Pancreas (tissue), 10 donors: ENCODE measurements around the gene FFAR4. TPM values are rescaled to one million over a fixed set of nuclear protein-coding genes. Genes with fewer than 3 reads are reported as not detected.
"Not testable (repeated sequence)": the region's sequence is repeated elsewhere in the genome, so short reads cannot be mapped to it uniquely, and the experiment has no call there.

Source experiments
- ATAC-seq, 4 donors: fragments of 200-7000 bp; cut with Tn5 transposase; one replicate each; pipeline versions ENCODE4 v1.8.0 to v1.9.1; 2020; ENCODE audit warnings: mild to moderate bottlenecking in 4 of 4, moderate library complexity in 4 of 4
- DNase-seq, 6 donors: peaks; one replicate each; pipeline ENCODE4 v3.0.0-alpha.2; 2020
- FAIRE-seq: peaks from 2 replicates; lab custom pipeline; 2012; peaks lifted over from hg19 to GRCh38; lab: Jason Lieb, UNC
- H3K27ac ChIP-seq, 4 donors: fragments of 200-600 bp; sonication (generic); 1 replicate in 3 of 4; 2 replicates in 1 of 4; pipeline versions ENCODE4 v1.5.0 to v1.8.0; 2020
- H3K27me3 ChIP-seq, 4 donors: fragments of 200-600 bp; one replicate each; pipeline ENCODE4 v1.8.0; 2021
- H3K36me3 ChIP-seq, 3 donors: fragments of 200-600 bp; sonication (generic) in 1 of 3; one replicate each; pipeline versions ENCODE4 v1.5.0 to v1.8.0; 2020 to 2021
- H3K4me1 ChIP-seq, 3 donors: fragments of 200-600 bp; one replicate each; pipeline ENCODE4 v1.8.0; 2021
- H3K4me3 ChIP-seq, 4 donors: fragments of 200-600 bp; sonication (generic) in 2 of 4; one replicate each; pipeline versions ENCODE4 v1.5.0 to v1.8.0; 2020 to 2021
- H3K9me3 ChIP-seq, 4 donors: fragments of 200-600 bp; one replicate each; pipeline ENCODE4 v1.8.0; 2021
- WGBS, 2 donors: extraction: QIAGEN DNeasy Blood & Tissue Kit; methylation state at CpG; one replicate each; pipeline ENCODE4 v1.1.7; 2013; 5-methylcytosine and 5-hydroxymethylcytosine counted together
- intact Hi-C, 3 donors: fragments of 100-400 bp; cut with DNase I; formaldehyde crosslinking; loops; one replicate each; pipeline versions ENCODE4 v1.11.1 to v1.14.2; 2022
- polyA plus RNA-seq, 2 donors: library from polyadenylated mRNA; stranded (reverse); fragments of 200-250 nt; gene quantifications; one replicate each; pipeline ENCODE4 v1.2.3, GENCODE V29; 2013
- total RNA-seq, 6 donors: library from RNA; stranded (reverse); fragmentation: NEBNext Ultra II Directional in 4 of 6; extraction: Animal tissue kit (Norgen Biotek cat#: 25700) in 4 of 6; gene quantifications; one replicate each; pipeline versions ENCODE4 v1.2.1 to v1.2.4, GENCODE V29; 2021 to 2023
- TF ChIP-seq, protein P1 (sequence below), 4 donors: fragments of 200-600 bp; sonication (generic) in 3 of 4; IDR thresholded peaks; one replicate each; pipeline versions ENCODE4 v1.5.0 to v1.8.0; 2021; ENCODE audit warnings: antibody characterized with exemption in 4 of 4
- donor health status: healthy with polysubstance abuse.
- donor health status: DM: no; HTN: no; CAD: no; lungs with moderate emphysema.
- donor health status: DM: no; HTN: no; CAD: no.
- donor health status: control.
- donor health status: control.
- donor health status: Bipolar disorder and iron deficiency.
- donor health status: DM: yes; HTN: yes; CAD: no.
- donor health status: DM: no; HTN: no; CAD: no.
- donor health status: DM: no; HTN: no; CAD: no.
- donor health status: DM: yes; HTN: yes; CAD: no.

The FFAR4 gene
- total RNA-seq (1 to 10 TPM in 2 of 6 donors, under 1 TPM in 4; 0.37 to 1.1 (median 0.74) TPM), polyA plus RNA-seq (1 to 10 TPM in 1 of 2 donors, under 1 TPM in 1; 0.57 to 2.4 TPM)

DNA sequence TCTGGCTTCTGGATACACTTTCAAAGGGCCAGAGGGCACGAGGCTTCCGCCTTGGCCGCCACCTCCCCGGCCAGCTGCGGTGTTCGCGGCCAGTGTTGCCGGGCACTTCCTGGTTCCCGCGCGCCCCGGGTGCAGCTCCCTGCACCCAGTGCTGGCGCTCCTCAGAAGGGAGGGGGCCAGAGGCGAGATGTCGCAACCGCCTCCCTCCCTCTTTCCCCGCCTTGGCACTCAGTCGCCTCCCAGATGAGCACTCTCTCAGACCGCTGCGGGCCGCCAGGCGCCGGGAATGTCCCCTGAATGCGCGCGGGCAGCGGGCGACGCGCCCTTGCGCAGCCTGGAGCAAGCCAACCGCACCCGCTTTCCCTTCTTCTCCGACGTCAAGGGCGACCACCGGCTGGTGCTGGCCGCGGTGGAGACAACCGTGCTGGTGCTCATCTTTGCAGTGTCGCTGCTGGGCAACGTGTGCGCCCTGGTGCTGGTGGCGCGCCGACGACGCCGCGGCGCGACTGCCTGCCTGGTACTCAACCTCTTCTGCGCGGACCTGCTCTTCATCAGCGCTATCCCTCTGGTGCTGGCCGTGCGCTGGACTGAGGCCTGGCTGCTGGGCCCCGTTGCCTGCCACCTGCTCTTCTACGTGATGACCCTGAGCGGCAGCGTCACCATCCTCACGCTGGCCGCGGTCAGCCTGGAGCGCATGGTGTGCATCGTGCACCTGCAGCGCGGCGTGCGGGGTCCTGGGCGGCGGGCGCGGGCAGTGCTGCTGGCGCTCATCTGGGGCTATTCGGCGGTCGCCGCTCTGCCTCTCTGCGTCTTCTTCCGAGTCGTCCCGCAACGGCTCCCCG lies at the start of gene FFAR4:
FFAR4 (plus strand) TSS at position 231 of the 842 bp plus-strand sequence; CDS start at position 287, 56 bp downstream.
- H3K4me3 ChIP-seq = peak within 1 kb of the TSS; percentile 4 to 44 (median 18)
- H3K9me3 ChIP-seq = no peaks in the 10 kb centered on the region
- peaks cover 0 to 12% (median 2%) of the 10 kb centered on the region in 4 donors for H3K27me3 ChIP-seq
- TF ChIP-seq, protein P1, sequence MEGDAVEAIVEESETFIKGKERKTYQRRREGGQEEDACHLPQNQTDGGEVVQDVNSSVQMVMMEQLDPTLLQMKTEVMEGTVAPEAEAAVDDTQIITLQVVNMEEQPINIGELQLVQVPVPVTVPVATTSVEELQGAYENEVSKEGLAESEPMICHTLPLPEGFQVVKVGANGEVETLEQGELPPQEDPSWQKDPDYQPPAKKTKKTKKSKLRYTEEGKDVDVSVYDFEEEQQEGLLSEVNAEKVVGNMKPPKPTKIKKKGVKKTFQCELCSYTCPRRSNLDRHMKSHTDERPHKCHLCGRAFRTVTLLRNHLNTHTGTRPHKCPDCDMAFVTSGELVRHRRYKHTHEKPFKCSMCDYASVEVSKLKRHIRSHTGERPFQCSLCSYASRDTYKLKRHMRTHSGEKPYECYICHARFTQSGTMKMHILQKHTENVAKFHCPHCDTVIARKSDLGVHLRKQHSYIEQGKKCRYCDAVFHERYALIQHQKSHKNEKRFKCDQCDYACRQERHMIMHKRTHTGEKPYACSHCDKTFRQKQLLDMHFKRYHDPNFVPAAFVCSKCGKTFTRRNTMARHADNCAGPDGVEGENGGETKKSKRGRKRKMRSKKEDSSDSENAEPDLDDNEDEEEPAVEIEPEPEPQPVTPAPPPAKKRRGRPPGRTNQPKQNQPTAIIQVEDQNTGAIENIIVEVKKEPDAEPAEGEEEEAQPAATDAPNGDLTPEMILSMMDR (IDR thresholded peaks at IDR 0.05) = no peak
- FAIRE-seq = no peak
- peak; percentile 83 to 91 (median 88) for ATAC-seq
- no peaks in the 10 kb centered on the region for H3K36me3 ChIP-seq
- peaks cover 0 to 5% (median 0%) of the 10 kb centered on the region in 3 donors for H3K4me1 ChIP-seq
- intact Hi-C loops = no loop called here
- peak; percentile 45 to 76 (median 59) for DNase-seq
- WGBS, 2 donors = 0 to 1% methylated on average over 73 to 85 of the region's 85 CpGs
- H3K27ac ChIP-seq = no peak within 1 kb of the TSS

DNA sequence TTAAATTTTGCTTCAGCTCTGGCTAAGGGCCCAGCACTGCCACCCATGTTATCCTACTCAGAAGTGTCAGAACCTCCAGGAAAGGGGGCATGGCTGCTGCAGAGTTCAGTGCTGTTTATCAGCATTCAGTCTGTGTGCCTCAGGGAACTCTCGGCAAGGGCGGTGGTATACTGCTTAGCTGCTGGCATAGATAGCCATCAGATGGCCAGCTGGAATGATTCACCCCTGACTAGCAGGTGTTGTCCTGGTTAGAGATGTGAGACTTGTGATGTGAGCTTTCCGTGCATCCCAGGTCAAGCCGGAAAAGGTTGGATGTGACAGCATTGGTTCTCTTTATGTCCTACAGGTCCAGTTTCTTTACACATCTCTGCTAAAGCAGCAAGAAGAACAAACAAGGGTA lies 47.9 kb upstream of the FFAR4 start:
- Histone ChIP-seq H3K4me1 (no peaks in the 10 kb centered on the region), H3K9me3 (no peaks in the 10 kb centered on the region), H3K36me3 (no peaks in the 10 kb centered on the region), H3K27ac (no peak overlapping the region), H3K4me3 (no peak overlapping the region), H3K27me3 (no peaks in the 10 kb centered on the region)
- FAIRE-seq (no peak), DNase-seq (no peak), ATAC-seq (no peak)
- TF ChIP-seq, protein P1 (IDR thresholded peaks at IDR 0.05) = no peak
- intact Hi-C loops = no loop called here
- WGBS, 2 donors = 96 to 97% methylated on average over 4 of the region's 4 CpGs

GRCh38 chr10:93535293-93535692 lies 31.2 kb upstream of the FFAR4 start:
- no peaks in the 10 kb centered on the region for H3K27me3 ChIP-seq
- 85 to 86% methylated on average over 5 of the region's 5 CpGs for WGBS, 2 donors
- DNase-seq (no peak), FAIRE-seq (no peak), ATAC-seq (no peak)
- no peaks in the 10 kb centered on the region for H3K4me1 ChIP-seq
- H3K4me3 ChIP-seq = no peak overlapping the region
- no peaks in the 10 kb centered on the region for H3K36me3 ChIP-seq
- no peaks in the 10 kb centered on the region for H3K9me3 ChIP-seq
- intact Hi-C loops = no loop called here
- H3K27ac ChIP-seq = no peak overlapping the region
- TF ChIP-seq, protein P1 (IDR thresholded peaks at IDR 0.05) = no peak

- not testable (repeated sequence) for DNase-seq
These were observed 25.6 kb upstream of the FFAR4 start for GRCh38 chr10:93540871-93541270.

GRCh38 chr10:93541402-93542357 lies 24.8 kb upstream of the FFAR4 start:
- no peak for FAIRE-seq
- intact Hi-C loops = no loop called here
- Histone ChIP-seq H3K27me3 (no peaks in the 10 kb centered on the region), H3K9me3 (no peaks in the 10 kb centered on the region), H3K4me3 (peak overlapping the region in 1 of 4 donors; percentile 6), H3K4me1 (no peaks in the 10 kb centered on the region), H3K27ac (no peak overlapping the region), H3K36me3 (no peaks in the 10 kb centered on the region)
- ATAC-seq = peak; percentile 82 to 96 (median 90)
- peak; percentile 9 to 77 (median 44) for DNase-seq
- TF ChIP-seq, protein P1 (IDR thresholded peaks at IDR 0.05) = peak; percentile 58 to 70 (median 66)
- 44 to 51% methylated on average over 23 of the region's 23 CpGs for WGBS, 2 donors

More at GRCh38 chr10:93540871-93541270, 25.6 kb upstream of the FFAR4 start:
- H3K4me3 ChIP-seq, FAIRE-seq, H3K9me3 ChIP-seq, H3K4me1 ChIP-seq, H3K36me3 ChIP-seq, intact Hi-C loops, ATAC-seq, H3K27ac ChIP-seq, H3K27me3 ChIP-seq: not testable (repeated sequence)
- 91 to 93% methylated on average over 4 of the region's 4 CpGs for WGBS, 2 donors
